Pancreas (tissue), 10 donors: Measurements from ENCODE around the gene FAM240B. TPM values are rescaled to one million over a fixed set of nuclear protein-coding genes. Genes with fewer than 3 reads are reported as not detected.

Source experiments
- ATAC-seq, 4 donors: fragments of 200-7000 bp; cut with Tn5 transposase; one replicate each; pipeline versions ENCODE4 v1.8.0 to v1.9.1; 2020; ENCODE audit warnings: mild to moderate bottlenecking in 4 of 4, moderate library complexity in 4 of 4
- DNase-seq, 6 donors: peaks; one replicate each; pipeline ENCODE4 v3.0.0-alpha.2; 2020
- FAIRE-seq: peaks from 2 replicates; lab custom pipeline; 2012; peaks lifted over from hg19 to GRCh38; lab: Jason Lieb, UNC
- H3K27ac ChIP-seq, 4 donors: fragments of 200-600 bp; sonication (generic); 1 replicate in 3 of 4; 2 replicates in 1 of 4; pipeline versions ENCODE4 v1.5.0 to v1.8.0; 2020
- H3K27me3 ChIP-seq, 4 donors: fragments of 200-600 bp; one replicate each; pipeline ENCODE4 v1.8.0; 2021
- H3K36me3 ChIP-seq, 3 donors: fragments of 200-600 bp; sonication (generic) in 1 of 3; one replicate each; pipeline versions ENCODE4 v1.5.0 to v1.8.0; 2020 to 2021
- H3K4me1 ChIP-seq, 3 donors: fragments of 200-600 bp; one replicate each; pipeline ENCODE4 v1.8.0; 2021
- H3K4me3 ChIP-seq, 4 donors: fragments of 200-600 bp; sonication (generic) in 2 of 4; one replicate each; pipeline versions ENCODE4 v1.5.0 to v1.8.0; 2020 to 2021
- H3K9me3 ChIP-seq, 4 donors: fragments of 200-600 bp; one replicate each; pipeline ENCODE4 v1.8.0; 2021
- CTCF ChIP-seq, 4 donors: fragments of 200-600 bp; sonication (generic) in 3 of 4; IDR thresholded peaks; one replicate each; pipeline versions ENCODE4 v1.5.0 to v1.8.0; 2021; ENCODE audit warnings: antibody characterized with exemption in 4 of 4
- WGBS, 2 donors: extraction: QIAGEN DNeasy Blood & Tissue Kit; methylation state at CpG; one replicate each; pipeline ENCODE4 v1.1.7; 2013; 5-methylcytosine and 5-hydroxymethylcytosine counted together
- intact Hi-C, 3 donors: fragments of 100-400 bp; cut with DNase I; formaldehyde crosslinking; loops; one replicate each; pipeline versions ENCODE4 v1.11.1 to v1.14.2; 2022
- polyA plus RNA-seq, 2 donors: library from polyadenylated mRNA; stranded (reverse); fragments of 200-250 nt; gene quantifications; one replicate each; pipeline ENCODE4 v1.2.3, GENCODE V29; 2013
- total RNA-seq, 6 donors: library from RNA; stranded (reverse); fragmentation: NEBNext Ultra II Directional in 4 of 6; extraction: Animal tissue kit (Norgen Biotek cat#: 25700) in 4 of 6; gene quantifications; one replicate each; pipeline versions ENCODE4 v1.2.1 to v1.2.4, GENCODE V29; 2021 to 2023
- donor health status: healthy with polysubstance abuse.
- donor health status: DM: no; HTN: no; CAD: no; lungs with moderate emphysema.
- donor health status: DM: no; HTN: no; CAD: no.
- donor health status: control.
- donor health status: control.
- donor health status: Bipolar disorder and iron deficiency.
- donor health status: DM: yes; HTN: yes; CAD: no.
- donor health status: DM: no; HTN: no; CAD: no.
- donor health status: DM: no; HTN: no; CAD: no.
- donor health status: DM: yes; HTN: yes; CAD: no.

FAM240B gene
- total and polyA plus RNA-seq, 8 donors: not detected

GRCh38 chr9:38683336-38683735, 36.6 kb downstream of the FAM240B start:
- H3K4me3 ChIP-seq: no peak overlapping the region
- TF ChIP-seq CTCF (IDR thresholded peaks at IDR 0.05): no peak
- no peak for DNase-seq
- H3K9me3 ChIP-seq: no peaks in the 10 kb centered on the region
- ATAC-seq: no peak
- no peak for FAIRE-seq
- intact Hi-C loops: no loop called here
- no peaks in the 10 kb centered on the region for H3K4me1 ChIP-seq
- no peaks in the 10 kb centered on the region for H3K27me3 ChIP-seq
- H3K36me3 ChIP-seq: no peaks in the 10 kb centered on the region
- 73 to 89% methylated on average over 8 of the region's 8 CpGs for WGBS, 2 donors
- H3K27ac ChIP-seq: no peak overlapping the region

- no peak for TF ChIP-seq CTCF (IDR thresholded peaks at IDR 0.05)
- Histone ChIP-seq H3K4me3 (no peak overlapping the region), H3K4me1 (no peaks in the 10 kb centered on the region), H3K36me3 (no peaks in the 10 kb centered on the region), H3K27ac (no peak overlapping the region), H3K27me3 (no peaks in the 10 kb centered on the region), H3K9me3 (no peaks in the 10 kb centered on the region)
- intact Hi-C loops: no loop called here
- 55 to 67% methylated on average over 3 of the region's 3 CpGs for WGBS, 2 donors
- no peak for ATAC-seq
- DNase-seq: no peak
- no peak for FAIRE-seq
Measured at GRCh38 chr9:38682713-38683112, 37.2 kb downstream of the FAM240B start.

- no peak for DNase-seq
- intact Hi-C loops: no loop called here
- H3K9me3 ChIP-seq: no peaks in the 10 kb centered on the region
- H3K27me3 ChIP-seq: no peaks in the 10 kb centered on the region
- WGBS, 2 donors: 35 to 44% methylated on average over 4 of the region's 4 CpGs
- H3K4me1 ChIP-seq: no peaks in the 10 kb centered on the region
- FAIRE-seq: no peak
- no peak for ATAC-seq
- TF ChIP-seq CTCF (IDR thresholded peaks at IDR 0.05): no peak
- no peak overlapping the region for H3K4me3 ChIP-seq
- H3K27ac ChIP-seq: no peak overlapping the region
- no peaks in the 10 kb centered on the region for H3K36me3 ChIP-seq
Measured at GRCh38 chr9:38681747-38682227, 38.1 kb downstream of the FAM240B start.

GRCh38 chr9:38680837-38681445, 39.0 kb downstream of the FAM240B start:
- intact Hi-C loops: no loop called here
- Histone ChIP-seq H3K4me1 (no peaks in the 10 kb centered on the region), H3K27ac (no peak overlapping the region), H3K4me3 (no peak overlapping the region), H3K9me3 (no peaks in the 10 kb centered on the region), H3K36me3 (no peaks in the 10 kb centered on the region), H3K27me3 (no peaks in the 10 kb centered on the region)
- 79 to 89% methylated on average over 14 of the region's 14 CpGs for WGBS, 2 donors
- TF ChIP-seq CTCF (IDR thresholded peaks at IDR 0.05): no peak
- FAIRE-seq (no peak), ATAC-seq (no peak), DNase-seq (no peak)

GRCh38 chr9:38677660-38678303, 42.2 kb downstream of the FAM240B start:
- DNase-seq (no peak), ATAC-seq (no peak), FAIRE-seq (no peak)
- H3K9me3 ChIP-seq: no peaks in the 10 kb centered on the region
- H3K27ac ChIP-seq: no peak overlapping the region
- WGBS, 2 donors: 45 to 47% methylated on average over 14 of the region's 14 CpGs
- H3K4me3 ChIP-seq: no peak overlapping the region
- no peaks in the 10 kb centered on the region for H3K4me1 ChIP-seq
- H3K27me3 ChIP-seq: no peaks in the 10 kb centered on the region
- TF ChIP-seq CTCF (IDR thresholded peaks at IDR 0.05): no peak
- intact Hi-C loops: no loop called here
- H3K36me3 ChIP-seq: no peaks in the 10 kb centered on the region
